GM18870 (cell line): ENCODE measurements around the gene NELFB.

ENCODE experiments used
- ATAC-seq: cut with Tn5 transposase; IDR thresholded peaks from one replicate; pipeline ENCODE4 v1.9.1; 2021; ENCODE audit warnings: moderate library complexity; ENCODE audit not compliant: unreplicated experiment

Gene NELFB

GRCh38 chr9:137280474-137281344 is 25.6 kb downstream of the NELFB start:
- ATAC-seq, result no peak

- no peak for ATAC-seq
Observed at GRCh38 chr9:137281345-137282116, 26.4 kb downstream of the NELFB start.

DNA sequence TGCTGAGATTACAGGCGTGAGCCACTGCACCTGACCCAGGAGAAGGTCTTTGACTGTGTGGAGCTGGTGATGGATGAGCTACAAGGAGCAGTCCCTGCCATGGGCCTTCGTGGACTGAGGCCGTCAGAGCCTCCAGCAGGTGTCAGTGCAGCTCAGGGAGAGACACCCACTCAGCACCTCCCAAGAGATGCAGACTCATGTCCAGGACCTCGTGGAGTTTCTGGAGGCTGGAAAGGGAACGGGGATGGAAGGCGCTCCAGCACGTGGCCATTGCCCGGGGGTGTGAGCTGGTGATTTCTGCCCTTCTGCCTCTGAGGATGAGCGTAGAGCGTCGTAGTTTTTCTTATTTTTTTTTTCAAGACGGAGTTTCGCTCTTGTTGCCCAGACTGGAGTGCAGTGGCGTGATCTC is 31.9 kb downstream of the NELFB start:
- ATAC-seq, result no peak

- ATAC-seq, result no peak
Observed at GRCh38 chr9:137293094-137293481, 38.0 kb downstream of the NELFB start.

- no peak for ATAC-seq
Observed at GRCh38 chr9:137293482-137294090, 38.5 kb downstream of the NELFB start.

GRCh38 chr9:137294091-137294680 is 39.1 kb downstream of the NELFB start:
- ATAC-seq, result no peak

- no peak for ATAC-seq
Observed at GRCh38 chr9:137294681-137295237, 39.6 kb downstream of the NELFB start.

GRCh38 chr9:137295238-137295811 is 40.2 kb downstream of the NELFB start:
- ATAC-seq, result no peak

- no peak for ATAC-seq
Observed at GRCh38 chr9:137295849-137296669, 40.9 kb downstream of the NELFB start.

GRCh38 chr9:137296670-137297664 is 41.8 kb downstream of the NELFB start:
- ATAC-seq, result no peak

- ATAC-seq, result no peak
Observed at GRCh38 chr9:137297966-137298365, 42.8 kb downstream of the NELFB start.

DNA sequence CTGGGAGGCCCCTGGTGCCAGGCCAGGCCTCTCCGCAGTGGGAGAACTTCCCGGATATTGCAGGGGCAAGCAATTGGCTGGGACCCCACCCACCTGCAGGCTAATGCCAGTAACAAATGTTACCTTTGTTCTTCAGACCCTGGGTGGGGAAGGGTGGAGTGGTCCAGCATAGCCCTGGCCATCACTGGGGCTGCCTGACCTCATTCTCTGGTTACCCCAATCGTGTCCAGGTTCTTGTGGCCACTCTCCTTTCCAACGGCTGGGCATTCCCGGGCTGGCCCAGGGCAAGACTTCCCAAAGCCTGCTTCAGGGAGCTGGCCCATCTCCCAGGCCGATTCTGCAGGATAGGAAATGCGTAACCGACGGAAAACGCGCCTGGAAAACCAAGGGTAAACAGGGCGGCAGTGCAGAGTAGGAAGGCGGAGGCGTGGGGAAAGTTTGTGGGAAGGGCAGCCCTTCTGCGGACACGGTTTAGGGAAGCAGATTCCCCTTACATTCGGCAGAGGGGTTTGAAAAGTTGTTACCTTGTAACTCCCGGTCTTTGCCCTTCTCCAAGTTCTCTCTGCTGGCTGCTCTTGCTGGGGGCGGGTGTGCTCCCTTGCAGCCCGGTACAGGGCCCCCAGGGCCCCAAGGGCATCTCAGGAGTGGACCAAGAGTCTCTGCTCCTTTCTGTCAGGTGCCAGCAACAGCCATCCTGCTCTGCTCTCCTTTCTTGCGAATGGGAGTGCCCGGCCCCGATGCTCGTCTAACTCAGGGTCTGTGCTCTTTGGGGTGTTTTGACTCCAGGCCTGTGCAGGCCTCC is 43.5 kb downstream of the NELFB start:
- no peak for ATAC-seq

DNA sequence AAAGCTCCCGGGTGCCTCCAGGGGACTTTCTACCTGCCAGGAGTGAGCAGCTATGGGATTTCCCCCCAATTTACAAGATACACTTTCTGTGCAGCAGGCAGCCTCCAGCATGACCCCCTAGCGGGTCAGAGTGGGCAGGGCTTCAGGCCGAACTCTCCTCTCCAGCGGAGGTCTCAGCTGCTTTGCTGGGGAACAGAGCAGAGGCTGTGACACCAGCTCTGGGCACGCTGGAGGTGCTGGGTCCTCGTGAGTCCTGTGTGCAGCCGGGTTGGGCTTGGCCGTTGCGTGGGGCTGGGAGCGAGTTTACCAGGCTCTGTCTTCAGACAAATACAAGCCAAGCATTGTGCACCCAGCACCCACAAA is 44.1 kb downstream of the NELFB start:
- no peak for ATAC-seq

DNA sequence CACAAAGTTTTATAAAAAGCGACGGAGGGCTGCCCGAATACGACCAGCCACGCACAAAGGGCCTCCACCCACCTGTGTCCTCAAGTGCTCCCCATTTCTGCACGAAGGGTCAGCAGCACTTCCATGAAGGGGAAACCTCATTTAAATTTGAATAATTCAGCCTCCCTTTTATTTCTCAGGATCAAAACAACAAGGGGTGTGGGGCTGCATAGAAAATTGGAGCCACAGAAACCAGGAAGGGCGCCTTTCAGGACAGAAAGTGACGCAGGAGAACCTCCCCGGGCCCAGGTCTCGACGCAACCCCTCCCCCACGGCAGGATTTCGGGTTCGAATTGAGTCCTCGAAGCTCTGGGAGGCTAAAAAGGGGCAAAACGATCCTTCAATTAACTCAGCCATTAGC is 44.8 kb downstream of the NELFB start:
- no peak for ATAC-seq

DNA sequence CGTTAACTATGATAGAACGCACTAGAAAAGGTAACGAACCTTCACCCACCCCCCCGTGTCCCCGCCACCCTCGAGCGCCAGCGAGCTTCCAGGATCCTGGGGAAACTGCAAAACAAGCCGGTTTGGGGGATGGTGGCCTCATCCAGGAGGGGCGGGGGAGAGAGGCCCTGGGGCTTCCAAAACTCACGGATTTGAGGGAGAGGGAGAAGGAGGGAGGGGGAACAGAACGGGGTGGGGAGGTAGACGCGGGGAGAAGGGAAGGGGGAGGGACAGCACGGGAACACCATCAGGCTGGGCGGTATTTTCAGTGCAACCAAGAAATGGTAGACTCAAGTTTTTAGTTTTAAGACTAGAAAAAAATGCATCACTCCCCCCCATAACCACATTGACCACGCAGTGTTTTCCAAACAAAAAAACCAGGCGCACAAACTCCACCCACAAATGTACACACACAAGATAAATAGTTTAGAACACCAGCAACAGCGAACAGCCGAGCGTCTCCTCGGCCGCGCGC is 45.5 kb downstream of the NELFB start:
- ATAC-seq, result no peak

GRCh38 chr9:137301081-137301947 is 46.2 kb downstream of the NELFB start:
- ATAC-seq, result no peak

GRCh38 chr9:137302118-137302448 is 47.0 kb downstream of the NELFB start, which contains the start of gene NRARP:
Gene NRARP (minus strand): TSS chr9:137302271. CDS start chr9:137301928, 343 bp downstream.
- ATAC-seq, result no peak
